Brain microvascular endothelial cell (primary cell): ENCODE measurements around the gene SCN2B.
"Not testable (repeated sequence)": the region's sequence is repeated elsewhere in the genome, so short reads cannot be mapped to it uniquely, and the experiment has no call there.

Experiments
- DNase-seq: peaks from one replicate; pipeline ENCODE4 v3.0.0-alpha.2; 2020
- H3K27ac ChIP-seq: fragments of 250-450 bp; sonication (Bioruptor Pico); 2 replicates; pipeline ENCODE4 v1.5.1; 2020; ENCODE audit warnings: mild to moderate bottlenecking, moderate library complexity
- H3K27me3 ChIP-seq: fragments of 250-450 bp; sonication (Bioruptor Pico); replicated peaks from 2 replicates; pipeline ENCODE4 v1.5.1; 2020; ENCODE audit warnings: mild to moderate bottlenecking
- H3K36me3 ChIP-seq: fragments of 250-450 bp; sonication (Bioruptor Pico); replicated peaks from 2 replicates; pipeline ENCODE4 v1.5.1; 2020; ENCODE audit warnings: mild to moderate bottlenecking
- H3K4me3 ChIP-seq: 2 replicates; pipeline ENCODE4 v1.5.1; 2011; ENCODE audit warnings: low read depth, mild to moderate bottlenecking, control low read depth, low read length, moderate library complexity
- CTCF ChIP-seq: IDR thresholded peaks from 2 replicates; pipeline ENCODE4 v1.5.1; 2011; ENCODE audit warnings: low read depth, mild to moderate bottlenecking, moderate library complexity, low read length, control low read depth, inconsistent platforms; ENCODE audit errors: missing control alignments
- in situ Hi-C: cut with HindIII; loops from 2 replicates; pipeline ENCODE4 v1.10.0; 2017; ENCODE audit warnings: low sequenced_read_pairs, low pct_ligation_motif_present

SCN2B gene

DNA sequence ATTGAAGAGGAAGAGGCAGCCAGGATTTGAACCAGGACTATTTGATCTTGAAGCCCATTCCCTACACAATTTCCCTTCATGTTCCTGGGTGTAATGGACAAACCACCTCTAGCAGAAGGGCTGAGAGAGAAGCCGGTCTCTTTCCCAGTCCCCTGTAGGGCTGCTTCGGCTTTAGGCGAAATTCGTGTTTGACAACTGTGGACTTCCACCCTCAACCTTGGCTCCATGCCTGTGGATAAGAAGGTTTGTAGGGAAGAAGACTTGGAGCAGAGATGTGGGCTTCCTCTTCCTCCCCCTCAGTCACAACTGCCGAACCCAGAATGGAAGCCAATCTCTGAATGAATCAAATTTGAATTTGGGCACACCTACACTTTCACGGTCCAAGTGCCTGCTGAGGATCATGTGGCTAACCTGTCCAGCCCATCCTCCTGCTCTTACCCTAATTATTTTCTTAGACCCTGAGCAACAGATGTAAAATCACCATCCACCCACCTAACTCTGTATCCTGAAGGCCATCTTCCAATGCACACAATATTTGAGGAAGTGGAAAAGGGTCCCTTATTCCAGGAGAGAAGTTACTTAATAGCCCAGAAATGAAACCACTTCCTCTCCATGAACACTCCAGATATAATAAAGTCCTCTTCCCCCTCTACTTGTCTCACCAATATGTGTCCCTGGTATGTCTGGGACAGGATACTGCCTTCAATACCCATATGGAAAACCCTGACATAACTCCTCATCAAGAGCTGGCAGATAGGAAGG, 10.1 kb upstream of the SCN2B start:
- no peak for TF ChIP-seq CTCF
- DNase-seq: no peak
- in situ Hi-C loops: no loop called here
- Histone ChIP-seq H3K27ac (no peak overlapping the region), H3K4me3 (no peak overlapping the region), H3K27me3 (no peaks in the 10 kb centered on the region), H3K36me3 (no peaks in the 10 kb centered on the region)

DNA sequence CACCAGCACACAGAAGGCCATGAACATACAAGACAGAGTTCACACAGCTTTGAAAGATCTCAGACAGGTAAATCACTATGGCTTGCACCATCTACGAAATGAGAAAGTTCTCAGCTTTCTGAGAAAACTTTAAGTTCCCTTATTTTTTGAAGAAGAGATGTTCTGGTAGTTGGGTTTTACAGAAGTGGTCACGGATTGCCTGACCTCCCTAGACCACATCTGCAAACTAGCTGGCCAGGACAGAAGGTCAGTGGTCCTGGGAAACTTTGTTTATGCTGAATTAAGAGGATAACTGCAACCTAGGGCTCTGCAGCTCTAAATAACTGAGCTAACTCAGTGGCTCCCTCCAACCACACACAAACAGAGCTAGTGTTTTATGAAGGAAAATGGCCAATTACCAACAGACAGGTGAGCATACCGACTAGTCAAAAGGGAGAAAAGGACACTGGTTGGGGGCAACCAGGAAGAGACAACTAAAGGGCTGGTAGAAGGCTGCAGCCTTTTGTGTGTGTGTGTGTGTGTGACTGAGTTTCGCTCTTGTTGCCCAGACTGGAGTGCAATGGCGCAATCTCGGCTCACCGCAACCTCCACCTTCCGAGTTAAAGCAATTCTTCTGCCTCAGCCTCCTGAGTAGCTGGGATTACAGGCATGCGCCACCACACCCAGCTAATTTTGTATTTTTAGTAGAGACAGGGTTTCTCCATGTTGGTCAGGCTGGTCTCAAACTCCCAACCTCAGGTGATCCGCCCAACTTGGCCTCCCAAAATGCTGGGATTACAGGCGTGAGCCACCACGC, 8.5 kb upstream of the SCN2B start:
- Histone ChIP-seq H3K4me3 (no peak overlapping the region), H3K27ac (no peak overlapping the region), H3K27me3 (no peaks in the 10 kb centered on the region), H3K36me3 (no peaks in the 10 kb centered on the region)
- TF ChIP-seq CTCF: no peak
- no peak for DNase-seq
- in situ Hi-C loops: no loop called here

DNA sequence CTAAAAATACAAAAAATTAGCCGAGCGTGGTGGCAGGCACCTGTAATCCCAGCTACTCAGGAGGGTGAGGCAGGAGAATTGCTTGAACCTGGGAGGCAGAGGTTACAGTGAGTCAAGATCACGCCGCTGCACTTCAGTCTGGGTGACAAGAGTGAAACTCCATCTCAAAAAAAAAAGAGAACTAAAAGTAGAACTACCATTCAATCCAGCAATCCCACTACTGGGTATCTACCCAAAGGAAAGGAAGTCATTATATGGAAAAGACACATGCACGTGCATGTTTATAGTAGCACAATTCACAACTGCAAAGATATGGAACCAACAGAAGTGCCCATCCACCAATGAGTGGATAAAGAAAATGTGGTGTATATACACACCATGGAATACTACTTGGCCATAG, 7.3 kb upstream of the SCN2B start:
- H3K27ac ChIP-seq, H3K27me3 ChIP-seq, H3K36me3 ChIP-seq, DNase-seq, in situ Hi-C loops, H3K4me3 ChIP-seq: not testable (repeated sequence)

- peaks cover 8% of the 10 kb centered on the region for H3K27me3 ChIP-seq
- H3K27ac ChIP-seq: no peak overlapping the region
- no peaks in the 10 kb centered on the region for H3K36me3 ChIP-seq
- H3K4me3 ChIP-seq: no peak overlapping the region
- TF ChIP-seq CTCF: no peak
- in situ Hi-C loops: no loop called here
- DNase-seq: no peak
Observed at GRCh38 chr11:118180300-118180703, 3.9 kb upstream of the SCN2B start.

DNA sequence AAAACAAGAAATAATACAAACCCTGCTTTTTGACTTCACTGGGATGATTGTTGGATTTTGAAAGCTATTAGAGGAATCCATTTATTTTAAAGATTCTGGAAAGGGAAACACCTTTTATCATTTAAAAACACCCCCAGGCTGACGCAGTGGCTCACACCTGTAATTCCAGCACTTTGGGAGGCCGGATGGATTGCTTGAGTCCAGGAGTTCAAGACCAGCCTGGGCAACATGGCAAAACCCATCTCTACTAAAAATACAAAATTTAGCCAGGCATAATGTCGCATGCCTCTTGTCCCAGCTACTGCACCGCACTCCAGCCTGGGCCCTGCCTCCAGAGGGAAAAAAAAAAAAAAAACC, 317 bp upstream of the SCN2B start:
- no peak for TF ChIP-seq CTCF
- in situ Hi-C loops: no loop called here
- H3K4me3 ChIP-seq: no peak overlapping the region

More for the DNA sequence above, 317 bp upstream of the SCN2B start:
- DNase-seq: no peak
- Histone ChIP-seq H3K36me3 (no peaks in the 10 kb centered on the region), H3K27me3 (peaks cover 14% of the 10 kb centered on the region), H3K27ac (no peak overlapping the region)
